SK-N-MC (cell line): ENCODE data around the gene NAV3.

ENCODE experiments used
- EZH2 ChIP-seq: fragments of 200-600 bp; sonication (generic); IDR thresholded peaks from one replicate; pipeline ENCODE4 v1.6.1; 2017; ENCODE audit warnings: antibody characterized with exemption
- FOXP2 ChIP-seq: optimal IDR thresholded peaks from 2 replicates; pipeline ENCODE3; 2011; ENCODE audit warnings: mild to moderate bottlenecking, moderate library complexity; ENCODE audit not compliant: insufficient read depth; ENCODE audit errors: extremely low read length, control extremely low read depth
- POLR2AphosphoS5 ChIP-seq: IDR thresholded peaks from 2 replicates; pipeline ENCODE4 v1.6.1; 2012; ENCODE audit warnings: mild to moderate bottlenecking, low read depth, low read length, borderline replicate concordance

GRCh38 chr12:77850129-77850528 lies 19.4 kb downstream of the NAV3 start:
- TF ChIP-seq EZH2 (no peak), POLR2AphosphoS5 (no peak), FOXP2 (no peak)
